SW480 (cell line): Measurements from ENCODE around the gene CKM.
"Not testable (repeated sequence)": the region's sequence is repeated elsewhere in the genome, so short reads cannot be mapped to it uniquely, and the experiment has no call there.

ENCODE experiments used
- DNase-seq: peaks from one replicate; pipeline ENCODE4 v3.0.0-alpha.2; 2016; ENCODE audit warnings: low spot score

The CKM gene

GRCh38 chr19:45320997-45321775 lies 1.5 kb downstream of the CKM start:
- no peak for DNase-seq

GRCh38 chr19:45315304-45315703 lies 7.4 kb downstream of the CKM start:
- no peak for DNase-seq

GRCh38 chr19:45314708-45315245 lies 7.9 kb downstream of the CKM start:
- DNase-seq: no peak

GRCh38 chr19:45312285-45312684 lies 10.4 kb downstream of the CKM start:
- not testable (repeated sequence) for DNase-seq

- DNase-seq: peak; percentile 61
Measured at GRCh38 chr19:45311621-45312020, 11.1 kb downstream of the CKM start.

GRCh38 chr19:45309322-45309721 lies 13.4 kb downstream of the CKM start:
- DNase-seq: not testable (repeated sequence)

GRCh38 chr19:45307361-45307760 lies 15.3 kb downstream of the CKM start:
- no peak for DNase-seq

GRCh38 chr19:45306518-45307027 lies 16.1 kb downstream of the CKM start:
- DNase-seq: no peak

GRCh38 chr19:45306040-45306439 lies 16.6 kb downstream of the CKM start:
- no peak for DNase-seq

GRCh38 chr19:45305421-45305820 lies 17.3 kb downstream of the CKM start:
- DNase-seq: no peak

GRCh38 chr19:45305007-45305406 lies 17.7 kb downstream of the CKM start:
- no peak for DNase-seq

GRCh38 chr19:45304141-45304926 lies 18.3 kb downstream of the CKM start:
- no peak for DNase-seq

- no peak for DNase-seq
Measured at GRCh38 chr19:45303269-45304060, 19.2 kb downstream of the CKM start.

- DNase-seq: no peak
Measured at GRCh38 chr19:45302416-45302815, 20.3 kb downstream of the CKM start.

- no peak for DNase-seq
Measured at GRCh38 chr19:45299719-45300118, 23.0 kb downstream of the CKM start.

GRCh38 chr19:45298264-45298663 lies 24.4 kb downstream of the CKM start:
- no peak for DNase-seq

GRCh38 chr19:45297674-45298073 lies 25.0 kb downstream of the CKM start:
- no peak for DNase-seq

GRCh38 chr19:45296355-45296754 lies 26.3 kb downstream of the CKM start:
- DNase-seq: no peak

- DNase-seq: no peak
Measured at GRCh38 chr19:45295873-45296272, 26.8 kb downstream of the CKM start.

GRCh38 chr19:45294291-45295029 lies 28.2 kb downstream of the CKM start:
- no peak for DNase-seq

GRCh38 chr19:45293682-45294081 lies 29.0 kb downstream of the CKM start:
- DNase-seq: no peak
